ENCODE data around the gene CAMTA1.

Gene CAMTA1

GRCh38 chr1:7252411-7253117 lies 467.3 kb downstream of the CAMTA1 start:
- ATAC-seq, result no peak
- no peak for TF ChIP-seq RARB (CRISPR knock-in tag; IDR thresholded peaks at IDR 0.05)
- TF ChIP-seq, protein P1, sequence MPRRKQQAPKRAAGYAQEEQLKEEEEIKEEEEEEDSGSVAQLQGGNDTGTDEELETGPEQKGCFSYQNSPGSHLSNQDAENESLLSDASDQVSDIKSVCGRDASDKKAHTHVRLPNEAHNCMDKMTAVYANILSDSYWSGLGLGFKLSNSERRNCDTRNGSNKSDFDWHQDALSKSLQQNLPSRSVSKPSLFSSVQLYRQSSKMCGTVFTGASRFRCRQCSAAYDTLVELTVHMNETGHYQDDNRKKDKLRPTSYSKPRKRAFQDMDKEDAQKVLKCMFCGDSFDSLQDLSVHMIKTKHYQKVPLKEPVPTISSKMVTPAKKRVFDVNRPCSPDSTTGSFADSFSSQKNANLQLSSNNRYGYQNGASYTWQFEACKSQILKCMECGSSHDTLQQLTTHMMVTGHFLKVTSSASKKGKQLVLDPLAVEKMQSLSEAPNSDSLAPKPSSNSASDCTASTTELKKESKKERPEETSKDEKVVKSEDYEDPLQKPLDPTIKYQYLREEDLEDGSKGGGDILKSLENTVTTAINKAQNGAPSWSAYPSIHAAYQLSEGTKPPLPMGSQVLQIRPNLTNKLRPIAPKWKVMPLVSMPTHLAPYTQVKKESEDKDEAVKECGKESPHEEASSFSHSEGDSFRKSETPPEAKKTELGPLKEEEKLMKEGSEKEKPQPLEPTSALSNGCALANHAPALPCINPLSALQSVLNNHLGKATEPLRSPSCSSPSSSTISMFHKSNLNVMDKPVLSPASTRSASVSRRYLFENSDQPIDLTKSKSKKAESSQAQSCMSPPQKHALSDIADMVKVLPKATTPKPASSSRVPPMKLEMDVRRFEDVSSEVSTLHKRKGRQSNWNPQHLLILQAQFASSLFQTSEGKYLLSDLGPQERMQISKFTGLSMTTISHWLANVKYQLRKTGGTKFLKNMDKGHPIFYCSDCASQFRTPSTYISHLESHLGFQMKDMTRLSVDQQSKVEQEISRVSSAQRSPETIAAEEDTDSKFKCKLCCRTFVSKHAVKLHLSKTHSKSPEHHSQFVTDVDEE (CRISPR knock-in tag; IDR thresholded peaks at IDR 0.05), result no peak
- TF ChIP-seq GLIS3 (CRISPR knock-in tag; IDR thresholded peaks at IDR 0.05), result no peak
- TF ChIP-seq ZNF565 (CRISPR knock-in tag; conservative IDR thresholded peaks at IDR 0.05; ENCODE audit: low read depth), result no peak
- TF ChIP-seq, protein P2, sequence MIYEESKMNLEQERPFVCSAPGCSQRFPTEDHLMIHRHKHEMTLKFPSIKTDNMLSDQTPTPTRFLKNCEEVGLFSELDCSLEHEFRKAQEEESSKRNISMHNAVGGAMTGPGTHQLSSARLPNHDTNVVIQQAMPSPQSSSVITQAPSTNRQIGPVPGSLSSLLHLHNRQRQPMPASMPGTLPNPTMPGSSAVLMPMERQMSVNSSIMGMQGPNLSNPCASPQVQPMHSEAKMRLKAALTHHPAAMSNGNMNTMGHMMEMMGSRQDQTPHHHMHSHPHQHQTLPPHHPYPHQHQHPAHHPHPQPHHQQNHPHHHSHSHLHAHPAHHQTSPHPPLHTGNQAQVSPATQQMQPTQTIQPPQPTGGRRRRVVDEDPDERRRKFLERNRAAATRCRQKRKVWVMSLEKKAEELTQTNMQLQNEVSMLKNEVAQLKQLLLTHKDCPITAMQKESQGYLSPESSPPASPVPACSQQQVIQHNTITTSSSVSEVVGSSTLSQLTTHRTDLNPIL (CRISPR knock-in tag; IDR thresholded peaks at IDR 0.05; ENCODE audit: low read depth), result no peak
- TF ChIP-seq POU6F1 (CRISPR knock-in tag; IDR thresholded peaks at IDR 0.05; ENCODE audit: borderline replicate concordance, low read depth), result no peak
- no peak for TF ChIP-seq ZNF70 (CRISPR knock-in tag; IDR thresholded peaks at IDR 0.05)
- TF ChIP-seq ZC3H10 (CRISPR knock-in tag; IDR thresholded peaks at IDR 0.05), result no peak
- no peak for TF ChIP-seq BACH2 (CRISPR knock-in tag; IDR thresholded peaks at IDR 0.05; ENCODE audit: borderline replicate concordance)
- no peak for TF ChIP-seq ZNF8 (CRISPR knock-in tag; IDR thresholded peaks at IDR 0.05)
- no peak for TF ChIP-seq ESRRG (CRISPR knock-in tag; IDR thresholded peaks at IDR 0.05)
- no peak for TF ChIP-seq SNAI2 (CRISPR knock-in tag; IDR thresholded peaks at IDR 0.05)
- no peak for TF ChIP-seq TOX (CRISPR knock-in tag; IDR thresholded peaks at IDR 0.05; ENCODE audit: borderline replicate concordance)
- TF ChIP-seq ZFP3 (CRISPR knock-in tag; IDR thresholded peaks at IDR 0.05), result no peak
- TF ChIP-seq, protein P3, sequence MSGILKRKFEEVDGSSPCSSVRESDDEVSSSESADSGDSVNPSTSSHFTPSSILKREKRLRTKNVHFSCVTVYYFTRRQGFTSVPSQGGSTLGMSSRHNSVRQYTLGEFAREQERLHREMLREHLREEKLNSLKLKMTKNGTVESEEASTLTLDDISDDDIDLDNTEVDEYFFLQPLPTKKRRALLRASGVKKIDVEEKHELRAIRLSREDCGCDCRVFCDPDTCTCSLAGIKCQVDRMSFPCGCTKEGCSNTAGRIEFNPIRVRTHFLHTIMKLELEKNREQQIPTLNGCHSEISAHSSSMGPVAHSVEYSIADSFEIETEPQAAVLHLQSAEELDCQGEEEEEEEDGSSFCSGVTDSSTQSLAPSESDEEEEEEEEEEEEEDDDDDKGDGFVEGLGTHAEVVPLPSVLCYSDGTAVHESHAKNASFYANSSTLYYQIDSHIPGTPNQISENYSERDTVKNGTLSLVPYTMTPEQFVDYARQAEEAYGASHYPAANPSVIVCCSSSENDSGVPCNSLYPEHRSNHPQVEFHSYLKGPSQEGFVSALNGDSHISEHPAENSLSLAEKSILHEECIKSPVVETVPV (CRISPR knock-in tag; IDR thresholded peaks at IDR 0.05), result no peak
- TF ChIP-seq PPARA (CRISPR knock-in tag; IDR thresholded peaks at IDR 0.05; ENCODE audit: borderline replicate concordance), result no peak
- TF ChIP-seq OSR1 (CRISPR knock-in tag; IDR thresholded peaks at IDR 0.05), result no peak

DNA sequence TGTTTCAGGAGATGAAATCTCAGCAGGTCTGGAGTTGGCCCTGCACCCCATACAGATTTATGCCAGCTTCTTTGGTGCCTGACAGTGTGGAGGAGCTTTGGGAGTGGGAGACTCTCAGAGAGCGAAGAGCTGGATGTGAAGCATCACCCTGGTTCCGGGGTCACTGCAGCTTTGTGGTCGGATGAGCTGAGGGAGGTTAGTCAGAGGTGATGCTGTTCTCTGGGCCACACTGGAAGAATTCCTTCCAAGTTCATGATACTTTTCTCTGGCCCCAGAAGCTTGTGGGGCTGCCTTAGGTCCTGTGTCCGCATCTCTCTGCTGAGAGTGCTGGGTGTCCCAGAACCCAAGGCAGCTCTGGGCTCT lies 467.8 kb downstream of the CAMTA1 start:
- no peak for TF ChIP-seq GLIS3 (CRISPR knock-in tag; IDR thresholded peaks at IDR 0.05)
- TF ChIP-seq RARB (CRISPR knock-in tag; IDR thresholded peaks at IDR 0.05), result no peak
- TF ChIP-seq ARNTL (CRISPR knock-in tag; IDR thresholded peaks at IDR 0.05; ENCODE audit: borderline replicate concordance, low read depth), result no peak
- no peak for TF ChIP-seq ZFP30 (CRISPR knock-in tag; IDR thresholded peaks at IDR 0.05)
- no peak for TF ChIP-seq BACH2 (CRISPR knock-in tag; IDR thresholded peaks at IDR 0.05; ENCODE audit: borderline replicate concordance)
- TF ChIP-seq TCF4 (CRISPR knock-in tag; IDR thresholded peaks at IDR 0.05; ENCODE audit: borderline replicate concordance), result no peak
- no peak for TF ChIP-seq ZC3H10 (CRISPR knock-in tag; IDR thresholded peaks at IDR 0.05)
- no peak for TF ChIP-seq PPARA (CRISPR knock-in tag; IDR thresholded peaks at IDR 0.05; ENCODE audit: borderline replicate concordance)
- no peak for TF ChIP-seq ESRRG (CRISPR knock-in tag; IDR thresholded peaks at IDR 0.05)
- TF ChIP-seq ZNF8 (CRISPR knock-in tag; IDR thresholded peaks at IDR 0.05), result no peak
- TF ChIP-seq TOX (CRISPR knock-in tag; IDR thresholded peaks at IDR 0.05; ENCODE audit: borderline replicate concordance), result no peak
- TF ChIP-seq ZNF70 (CRISPR knock-in tag; IDR thresholded peaks at IDR 0.05), result no peak
- no peak for TF ChIP-seq ZFP3 (CRISPR knock-in tag; IDR thresholded peaks at IDR 0.05)
- TF ChIP-seq, protein P1 (CRISPR knock-in tag; IDR thresholded peaks at IDR 0.05), result no peak
- TF ChIP-seq OSR1 (CRISPR knock-in tag; IDR thresholded peaks at IDR 0.05), result no peak
- no peak for TF ChIP-seq ISL1 (CRISPR knock-in tag; IDR thresholded peaks at IDR 0.05)
- no peak for TF ChIP-seq CSDC2 (CRISPR knock-in tag; IDR thresholded peaks at IDR 0.05)
- no peak for TF ChIP-seq ZNF565 (CRISPR knock-in tag; conservative IDR thresholded peaks at IDR 0.05; ENCODE audit: low read depth)
- no peak for ATAC-seq
